ENCODE measurements around the gene EMC8.
"Not testable (repeated sequence)": the region's sequence is repeated elsewhere in the genome, so short reads cannot be mapped to it uniquely, and the experiment has no call there.

Gene EMC8

GRCh38 chr16:85840395-85840794, 41.1 kb upstream of the EMC8 start:
- Histone ChIP-seq H3K27ac (ENCODE audit: low read length) (no peak overlapping the region), H4K20me1 (ENCODE audit: insufficient read depth, low read length) (no peaks in the 10 kb centered on the region), H3K36me3 (replicated peaks; ENCODE audit: low read depth, low read length) (no peaks in the 10 kb centered on the region), H3K4me2 (ENCODE audit: low read length) (no peak overlapping the region), H3K79me2 (ENCODE audit: low read length) (no peaks in the 10 kb centered on the region), H3K27me3 (ENCODE audit: low read depth, low read length) (peaks cover 36% of the 10 kb centered on the region), H2AFZ (ENCODE audit: low read depth, low read length) (no peak overlapping the region), H3K4me1 (ENCODE audit: low read length) (no peaks in the 10 kb centered on the region), H3K4me3 (ENCODE audit: low read length) (no peak overlapping the region), H3K9ac (ENCODE audit: low read length) (no peak overlapping the region), H3K9me3 (ENCODE audit: insufficient read depth, low read length) (no peaks in the 10 kb centered on the region)
- no peak for TF ChIP-seq EZH2phosphoT487 (IDR thresholded peaks at IDR 0.05; ENCODE audit: low read depth)
- no peak for TF ChIP-seq CTCF (IDR thresholded peaks at IDR 0.05; ENCODE audit: low read depth, low read length)

GRCh38 chr16:85839681-85840240, 40.4 kb upstream of the EMC8 start:
- Histone ChIP-seq H3K79me2 (ENCODE audit: low read length) (no peaks in the 10 kb centered on the region), H3K4me1 (ENCODE audit: low read length) (no peaks in the 10 kb centered on the region), H3K9ac (ENCODE audit: low read length) (no peak overlapping the region), H3K9me3 (ENCODE audit: insufficient read depth, low read length) (no peaks in the 10 kb centered on the region), H4K20me1 (ENCODE audit: insufficient read depth, low read length) (no peaks in the 10 kb centered on the region), H3K27me3 (ENCODE audit: low read depth, low read length) (peaks cover 38% of the 10 kb centered on the region), H2AFZ (ENCODE audit: low read depth, low read length) (no peak overlapping the region), H3K4me2 (ENCODE audit: low read length) (no peak overlapping the region), H3K27ac (ENCODE audit: low read length) (no peak overlapping the region), H3K4me3 (ENCODE audit: low read length) (no peak overlapping the region), H3K36me3 (replicated peaks; ENCODE audit: low read depth, low read length) (no peaks in the 10 kb centered on the region)
- TF ChIP-seq CTCF (IDR thresholded peaks at IDR 0.05; ENCODE audit: low read depth, low read length) (no peak), EZH2phosphoT487 (IDR thresholded peaks at IDR 0.05; ENCODE audit: low read depth) (no peak)

GRCh38 chr16:85838876-85839585, 39.7 kb upstream of the EMC8 start:
- H3K79me2 ChIP-seq (ENCODE audit: low read length) = no peaks in the 10 kb centered on the region
- no peak overlapping the region for H3K9ac ChIP-seq (ENCODE audit: low read length)
- no peak overlapping the region for H3K4me3 ChIP-seq (ENCODE audit: low read length)
- H3K27ac ChIP-seq (ENCODE audit: low read length) = no peak overlapping the region
- H3K27me3 ChIP-seq (ENCODE audit: low read depth, low read length) = peaks cover 40% of the 10 kb centered on the region
- no peak overlapping the region for H3K4me2 ChIP-seq (ENCODE audit: low read length)
- no peak for TF ChIP-seq EZH2phosphoT487 (IDR thresholded peaks at IDR 0.05; ENCODE audit: low read depth)
- TF ChIP-seq CTCF (IDR thresholded peaks at IDR 0.05; ENCODE audit: low read depth, low read length) = no peak
- H4K20me1 ChIP-seq (ENCODE audit: insufficient read depth, low read length) = no peaks in the 10 kb centered on the region
- H3K4me1 ChIP-seq (ENCODE audit: low read length) = no peaks in the 10 kb centered on the region
- H3K36me3 ChIP-seq (replicated peaks; ENCODE audit: low read depth, low read length) = no peaks in the 10 kb centered on the region
- no peaks in the 10 kb centered on the region for H3K9me3 ChIP-seq (ENCODE audit: insufficient read depth, low read length)
- no peak overlapping the region for H2AFZ ChIP-seq (ENCODE audit: low read depth, low read length)

GRCh38 chr16:85838381-85838780, 39.0 kb upstream of the EMC8 start:
- no peak for TF ChIP-seq CTCF (IDR thresholded peaks at IDR 0.05; ENCODE audit: low read depth, low read length)
- H3K9ac ChIP-seq (ENCODE audit: low read length) = no peak overlapping the region

GRCh38 chr16:85837654-85838053, 38.3 kb upstream of the EMC8 start:
- not testable (repeated sequence) for H3K4me3 ChIP-seq (ENCODE audit: low read length); H4K20me1 ChIP-seq (ENCODE audit: insufficient read depth, low read length); H3K4me2 ChIP-seq (ENCODE audit: low read length); H3K9me3 ChIP-seq (ENCODE audit: insufficient read depth, low read length); H3K79me2 ChIP-seq (ENCODE audit: low read length); H3K36me3 ChIP-seq (replicated peaks; ENCODE audit: low read depth, low read length); H3K27ac ChIP-seq (ENCODE audit: low read length); H3K9ac ChIP-seq (ENCODE audit: low read length); H2AFZ ChIP-seq (ENCODE audit: low read depth, low read length); H3K4me1 ChIP-seq (ENCODE audit: low read length)
- peaks cover 40% of the 10 kb centered on the region for H3K27me3 ChIP-seq (ENCODE audit: low read depth, low read length)

More at GRCh38 chr16:85838381-85838780, 39.0 kb upstream of the EMC8 start:
- Histone ChIP-seq H3K4me1 (ENCODE audit: low read length) (no peaks in the 10 kb centered on the region), H3K4me2 (ENCODE audit: low read length) (no peak overlapping the region), H3K4me3 (ENCODE audit: low read length) (no peak overlapping the region), H3K79me2 (ENCODE audit: low read length) (no peaks in the 10 kb centered on the region), H2AFZ (ENCODE audit: low read depth, low read length) (no peak overlapping the region), H3K27me3 (ENCODE audit: low read depth, low read length) (peaks cover 40% of the 10 kb centered on the region), H3K36me3 (replicated peaks; ENCODE audit: low read depth, low read length) (no peaks in the 10 kb centered on the region), H3K27ac (ENCODE audit: low read length) (no peak overlapping the region), H3K9me3 (ENCODE audit: insufficient read depth, low read length) (no peaks in the 10 kb centered on the region), H4K20me1 (ENCODE audit: insufficient read depth, low read length) (no peaks in the 10 kb centered on the region)

All from OCI-LY3 (cell line).